NCI-H2029 (cell line): ENCODE results near the gene RAET1G.
"Not testable (repeated sequence)": the region's sequence is repeated elsewhere in the genome, so short reads cannot be mapped to it uniquely, and the experiment has no call there.

ENCODE experiments used
- DNase-seq: peaks from one replicate; lab custom pipeline; 2025; lab: John Stamatoyannopoulos, UW

The RAET1G gene

GRCh38 chr6:149913540-149914240 lies 9.2 kb downstream of the RAET1G start:
- DNase-seq, result no peak

- DNase-seq, result no peak
These were observed 9.8 kb downstream of the RAET1G start for GRCh38 chr6:149913085-149913484.

DNA sequence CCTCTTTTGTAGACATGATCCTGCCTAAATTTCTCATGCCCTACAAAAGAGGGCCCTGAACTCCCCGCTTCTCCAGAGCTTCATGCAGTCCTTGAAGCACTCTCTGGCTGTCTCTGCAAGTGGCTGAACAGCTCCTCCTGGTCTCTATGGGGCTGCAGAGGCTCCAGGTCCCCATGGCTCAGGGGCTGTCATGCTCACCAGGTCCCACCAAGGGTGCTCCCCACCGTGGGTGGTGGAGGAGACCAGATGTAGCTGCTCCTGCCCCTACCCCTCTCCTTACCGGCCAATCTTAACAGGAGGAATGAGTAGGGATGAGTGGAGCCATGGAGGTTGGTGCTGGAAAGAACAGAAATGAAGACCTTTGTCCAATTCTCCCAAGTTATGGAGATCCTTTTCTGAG lies 10.2 kb downstream of the RAET1G start:
- DNase-seq, result not testable (repeated sequence)

DNA sequence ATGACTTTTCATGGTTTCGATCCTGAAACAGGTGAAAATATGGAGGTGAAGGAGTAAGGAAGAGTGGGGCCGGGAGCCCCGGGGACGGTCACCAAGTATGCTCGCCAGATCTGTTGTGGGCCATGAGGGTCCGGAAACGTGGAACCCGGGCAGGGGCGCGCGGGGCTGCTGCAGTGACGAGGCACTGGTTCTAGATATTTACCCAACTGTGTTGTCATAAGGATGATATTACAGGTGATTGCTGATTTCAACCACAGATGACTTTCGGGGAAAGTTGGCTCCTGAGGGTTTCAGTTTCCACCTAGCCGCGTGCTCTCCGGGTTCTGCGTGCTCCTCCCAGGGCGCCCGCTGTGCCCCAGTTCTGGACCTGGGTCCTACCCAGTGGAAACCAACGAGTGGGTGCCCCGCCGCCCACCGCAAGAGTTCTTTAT lies 12.2 kb downstream of the RAET1G start:
- DNase-seq, result no peak

DNA sequence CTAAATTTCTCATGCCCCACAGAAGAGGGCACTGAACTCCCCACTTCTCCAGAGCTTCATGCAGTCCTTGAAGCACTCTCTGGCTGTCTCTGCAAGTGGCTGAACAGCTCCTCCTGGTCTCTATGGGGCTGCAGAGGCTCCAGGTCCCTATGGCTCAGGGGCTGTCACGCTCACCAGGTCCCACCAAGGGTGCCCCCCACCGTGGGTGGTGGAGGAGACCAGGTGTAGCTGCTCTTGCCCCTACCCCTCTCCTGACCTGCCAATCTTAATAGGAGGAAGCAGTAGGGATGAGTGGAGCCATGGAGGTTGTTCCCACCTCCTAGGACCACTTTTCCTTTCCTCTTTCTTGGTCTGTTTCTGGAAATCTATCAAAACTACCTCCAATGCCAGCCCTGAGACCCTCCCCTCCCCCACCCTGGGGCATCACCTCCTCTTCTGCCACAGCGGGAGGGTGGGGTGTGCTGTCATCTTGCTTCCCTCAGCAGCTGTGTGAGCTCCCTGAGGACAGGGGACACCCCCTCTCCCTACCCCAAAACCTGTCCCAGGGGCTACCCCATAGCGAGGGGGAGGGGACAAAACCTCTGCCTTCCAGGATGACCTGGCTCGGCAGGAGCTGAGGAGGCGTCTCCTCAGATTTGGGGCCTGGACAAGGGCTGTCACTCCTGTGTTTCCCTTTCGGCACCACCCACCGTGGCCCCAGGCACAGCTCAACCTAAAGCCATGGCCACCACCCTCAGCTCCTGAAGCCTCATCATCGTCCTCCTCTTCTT lies 13.0 kb downstream of the RAET1G start:
- no peak for DNase-seq

DNA sequence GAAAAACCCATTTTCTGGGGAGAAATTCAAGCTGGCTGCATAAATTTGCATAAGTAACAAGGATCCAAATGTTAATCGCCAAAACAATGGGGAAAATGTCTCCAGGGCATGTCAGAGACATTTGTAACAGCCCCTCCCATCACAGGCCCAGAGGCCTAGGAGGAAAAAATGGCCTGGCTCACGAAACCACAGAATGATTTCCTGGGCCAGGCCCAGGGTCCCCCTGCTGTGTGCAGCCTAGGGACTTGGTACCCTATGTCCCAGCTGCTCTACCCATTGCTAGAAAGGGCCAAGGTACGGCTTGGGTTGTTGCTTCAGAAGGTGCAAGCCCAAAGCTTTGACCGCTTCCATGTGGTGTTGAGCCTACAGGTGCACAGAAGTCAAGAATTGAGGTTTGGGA lies 14.4 kb downstream of the RAET1G start:
- not testable (repeated sequence) for DNase-seq

DNA sequence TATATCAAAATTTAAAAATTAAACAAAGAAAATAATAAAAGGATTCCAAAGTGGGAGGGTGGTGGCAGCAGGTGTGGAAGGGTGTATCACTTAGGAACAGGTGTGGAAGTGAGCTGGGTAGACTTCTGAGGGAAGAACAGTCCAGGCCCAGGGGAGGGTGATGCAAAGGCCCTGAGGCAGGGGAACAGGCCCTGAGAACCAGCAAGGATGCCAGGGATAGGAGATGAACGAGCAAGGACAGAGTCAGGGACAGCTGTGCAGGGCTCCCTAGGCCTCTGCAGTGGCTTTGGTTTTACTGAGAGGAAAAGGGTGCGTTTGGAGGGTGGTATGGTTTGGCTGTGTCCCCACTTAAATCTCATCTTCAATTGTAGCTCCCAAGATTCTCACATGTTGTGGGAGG lies 15.6 kb downstream of the RAET1G start:
- no peak for DNase-seq

- DNase-seq, result no peak
These were observed 16.5 kb downstream of the RAET1G start for GRCh38 chr6:149906405-149906804.

GRCh38 chr6:149905911-149906371 lies 17.0 kb downstream of the RAET1G start:
- no peak for DNase-seq

DNA sequence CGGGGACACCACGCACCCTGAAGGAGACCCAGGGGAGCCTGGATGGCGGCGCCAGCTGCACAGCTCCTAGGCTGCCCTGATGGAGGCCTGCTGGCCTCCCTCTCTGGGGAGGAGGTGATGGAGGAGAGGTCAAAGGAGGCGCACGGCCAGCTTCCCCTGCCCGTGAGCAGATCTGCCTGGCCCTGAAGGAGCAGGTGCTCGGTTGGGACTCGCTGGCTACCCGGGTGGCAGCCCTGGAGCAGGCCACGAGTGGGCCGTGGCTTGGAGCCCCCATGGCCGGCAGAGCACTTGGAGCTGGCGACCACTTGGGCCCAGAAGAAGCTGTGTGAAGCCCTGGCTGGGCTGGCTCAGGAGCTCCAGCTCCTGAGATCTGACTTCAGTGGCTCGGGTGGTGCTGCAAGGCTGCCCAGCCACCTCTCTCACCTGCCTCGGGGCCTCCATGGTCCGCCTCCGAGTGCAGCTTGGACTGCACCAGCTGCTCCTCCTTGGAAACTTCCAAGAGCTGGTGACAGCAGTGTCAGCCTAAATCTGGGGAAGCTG lies 17.5 kb downstream of the RAET1G start:
- DNase-seq, result no peak

DNA sequence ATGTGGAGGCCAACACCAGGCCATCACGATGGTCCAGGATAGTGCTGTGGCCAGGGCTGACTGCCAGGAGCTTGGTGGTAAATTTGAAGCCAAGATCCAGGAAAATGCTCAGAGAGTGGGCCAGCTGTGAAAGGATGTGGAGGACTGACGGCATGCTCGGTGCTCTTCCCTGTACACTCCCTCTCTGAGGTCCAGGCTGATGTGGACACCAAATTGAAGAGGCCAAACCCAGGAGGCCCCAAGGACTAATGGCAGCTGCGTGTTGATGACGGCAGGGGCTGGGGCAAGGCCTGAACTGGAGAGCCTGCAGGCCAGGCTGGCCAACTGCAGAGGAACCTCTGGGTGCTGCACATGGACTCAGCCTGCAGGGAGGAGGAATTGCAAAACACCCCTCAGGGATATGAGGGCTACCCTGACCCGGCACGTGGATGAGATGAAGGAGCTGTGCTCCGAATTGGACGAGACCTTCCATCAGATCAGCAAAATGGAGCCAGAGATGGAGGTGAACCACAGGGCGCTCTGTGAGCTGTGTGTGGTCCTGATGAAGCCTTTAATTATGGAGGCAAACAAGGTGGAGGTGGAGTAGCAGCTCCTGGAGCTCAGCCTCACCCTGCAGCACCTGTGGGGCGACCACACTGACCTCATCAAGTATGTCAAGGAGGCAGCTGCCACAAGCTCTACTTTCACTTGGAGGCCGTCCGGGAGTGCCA lies 18.1 kb downstream of the RAET1G start:
- DNase-seq, result no peak

- DNase-seq, result no peak
These were observed 18.8 kb downstream of the RAET1G start for GRCh38 chr6:149903938-149904611.

DNA sequence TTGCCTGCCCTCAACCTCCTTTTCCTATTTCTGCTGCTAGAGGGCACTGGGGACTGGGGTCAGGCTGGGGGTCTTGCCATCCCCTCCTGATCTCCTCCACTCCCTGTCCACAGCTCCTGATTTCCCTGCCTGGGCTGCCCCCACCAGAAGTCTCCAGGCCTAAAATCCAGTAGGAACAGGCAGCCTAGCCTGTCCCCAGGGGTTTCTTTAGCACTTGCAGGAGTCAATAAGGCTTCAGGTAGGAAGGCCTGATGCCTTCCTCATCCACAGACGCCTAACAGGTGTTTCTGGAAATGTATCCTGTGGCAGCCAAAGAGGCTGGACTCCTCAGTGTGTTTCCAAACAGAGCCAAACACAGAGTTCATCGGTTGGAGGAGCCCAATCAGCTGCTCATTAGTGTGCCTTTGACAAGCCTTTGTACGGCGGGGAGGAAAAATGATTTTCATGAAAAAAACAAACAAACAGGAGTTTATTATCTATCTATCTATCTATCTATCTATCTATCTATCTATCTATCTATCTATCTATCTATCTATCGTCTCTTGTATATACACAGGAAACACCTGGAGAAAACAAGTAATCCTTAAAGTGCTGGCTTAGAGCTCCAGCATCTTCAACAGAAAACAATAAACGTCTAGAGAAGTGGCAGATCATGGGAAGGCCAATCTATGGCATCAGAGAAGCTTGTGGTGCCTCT lies 21.3 kb downstream of the RAET1G start:
- no peak for DNase-seq

DNA sequence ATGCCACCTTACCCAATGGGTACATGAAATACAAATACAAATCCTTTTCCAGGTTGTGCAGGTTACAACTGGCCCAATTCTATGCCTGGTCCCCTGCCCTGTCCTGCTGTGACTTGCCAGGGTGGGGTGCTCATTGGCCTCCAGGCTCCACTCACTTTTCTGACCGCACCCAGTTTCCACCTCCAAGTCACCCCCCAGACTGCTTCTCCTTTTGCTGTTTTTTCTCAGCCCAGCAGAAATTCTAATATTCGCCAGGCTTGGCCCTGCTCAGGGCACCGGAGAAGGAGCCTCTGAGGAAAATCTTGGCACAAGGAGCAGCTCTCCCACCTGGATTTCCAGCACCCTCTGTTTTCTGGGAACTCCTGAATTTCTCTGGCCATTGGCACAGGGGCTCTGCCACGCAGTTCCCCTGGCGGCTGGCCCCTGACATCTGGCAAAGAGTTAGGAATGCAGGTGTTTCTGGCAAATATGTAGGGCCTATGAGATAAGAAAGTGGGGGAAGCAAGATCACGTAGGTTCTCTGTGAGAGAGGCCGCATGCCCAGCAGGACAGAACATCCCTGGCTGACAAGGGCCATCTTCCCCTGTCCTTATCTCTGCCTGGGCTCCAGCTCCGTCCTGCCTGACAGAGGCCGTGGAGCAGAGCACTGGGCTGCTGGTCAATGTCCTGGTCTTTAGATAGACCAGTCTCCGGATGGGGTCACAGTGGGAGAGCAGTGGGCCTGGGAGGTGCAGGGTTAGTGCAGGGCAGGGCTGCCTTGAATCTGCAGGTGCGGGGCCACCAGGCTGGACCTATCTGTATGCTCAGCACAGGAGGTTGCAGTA lies 22.1 kb downstream of the RAET1G start:
- DNase-seq, result no peak

DNA sequence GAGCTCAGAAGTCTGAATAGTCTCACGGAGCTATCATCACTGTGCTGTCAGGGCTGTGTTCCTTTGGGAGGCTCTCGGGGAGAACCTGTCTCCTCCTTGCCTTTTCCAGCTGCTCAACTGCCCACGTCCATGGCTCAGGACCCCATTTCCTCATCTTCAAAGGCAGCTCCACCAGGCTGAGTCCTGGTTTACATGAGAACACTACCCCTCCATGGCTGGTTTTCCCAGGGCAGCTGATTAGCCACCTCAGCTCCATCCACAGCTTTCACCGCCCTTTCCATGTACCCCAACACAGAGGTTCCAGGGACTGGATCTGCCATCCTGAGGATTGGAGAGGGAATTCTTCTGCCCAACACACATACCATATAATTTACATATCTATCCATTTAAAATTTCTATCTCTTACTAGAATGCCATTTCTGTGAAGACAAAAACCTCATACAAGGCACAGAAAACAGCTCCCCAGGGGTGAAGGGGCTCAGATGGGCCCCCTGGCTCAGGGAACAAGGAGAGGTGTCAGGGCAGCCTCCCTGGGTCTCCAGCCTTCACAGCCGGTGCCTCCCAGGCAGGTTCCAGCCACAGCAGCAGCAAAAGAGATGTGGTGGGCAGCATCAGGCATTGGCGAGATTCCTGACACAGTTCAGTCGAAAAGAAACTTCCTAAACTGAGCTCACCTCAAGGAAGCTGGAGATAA lies 22.8 kb downstream of the RAET1G start:
- no peak for DNase-seq

- DNase-seq, result no peak
These were observed 23.4 kb downstream of the RAET1G start for GRCh38 chr6:149899486-149899885.

DNA sequence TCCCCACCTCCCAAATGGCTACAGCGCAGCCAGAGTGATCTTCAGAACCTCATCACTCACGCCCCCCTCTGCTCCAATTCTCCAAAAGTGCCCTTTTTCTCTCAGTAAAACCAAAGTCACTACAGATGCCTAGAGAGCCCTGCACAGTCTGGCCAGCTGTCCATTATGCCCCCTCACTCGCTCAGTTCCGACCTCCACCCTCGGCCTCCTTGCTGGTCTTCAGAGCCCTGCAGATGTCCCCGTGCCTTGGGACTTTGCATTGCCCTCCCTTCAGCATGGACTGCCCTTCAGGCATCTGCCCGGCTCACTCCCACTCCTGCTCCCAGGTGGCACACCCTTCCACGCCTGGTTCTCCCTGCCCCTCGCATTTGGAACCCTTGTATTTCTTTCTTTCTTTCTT lies 24.0 kb downstream of the RAET1G start:
- no peak for DNase-seq

- DNase-seq, result no peak
These were observed 24.8 kb downstream of the RAET1G start, which contains the start of gene RAET1E for GRCh38 chr6:149897855-149898744. Gene RAET1E, minus strand, starts transcription at chr6:149898113. Its CDS starts 7,212 bp downstream, at chr6:149890901.
